AG09319 (cell line): Measurements from ENCODE around the gene B3GALT5.
"Not testable (repeated sequence)": the region's sequence is repeated elsewhere in the genome, so short reads cannot be mapped to it uniquely, and the experiment has no call there.

ENCODE experiments used
- DNase-seq: peaks from one replicate; pipeline ENCODE4 v3.0.0-alpha.2; 2010; ENCODE audit warnings: low read depth; ENCODE audit errors: extremely low read depth
- CTCF ChIP-seq: IDR thresholded peaks from 2 replicates; pipeline ENCODE4 v1.5.1; 2011; ENCODE audit warnings: low read depth, mild to moderate bottlenecking, inconsistent platforms, low read length, moderate library complexity

B3GALT5 gene

DNA sequence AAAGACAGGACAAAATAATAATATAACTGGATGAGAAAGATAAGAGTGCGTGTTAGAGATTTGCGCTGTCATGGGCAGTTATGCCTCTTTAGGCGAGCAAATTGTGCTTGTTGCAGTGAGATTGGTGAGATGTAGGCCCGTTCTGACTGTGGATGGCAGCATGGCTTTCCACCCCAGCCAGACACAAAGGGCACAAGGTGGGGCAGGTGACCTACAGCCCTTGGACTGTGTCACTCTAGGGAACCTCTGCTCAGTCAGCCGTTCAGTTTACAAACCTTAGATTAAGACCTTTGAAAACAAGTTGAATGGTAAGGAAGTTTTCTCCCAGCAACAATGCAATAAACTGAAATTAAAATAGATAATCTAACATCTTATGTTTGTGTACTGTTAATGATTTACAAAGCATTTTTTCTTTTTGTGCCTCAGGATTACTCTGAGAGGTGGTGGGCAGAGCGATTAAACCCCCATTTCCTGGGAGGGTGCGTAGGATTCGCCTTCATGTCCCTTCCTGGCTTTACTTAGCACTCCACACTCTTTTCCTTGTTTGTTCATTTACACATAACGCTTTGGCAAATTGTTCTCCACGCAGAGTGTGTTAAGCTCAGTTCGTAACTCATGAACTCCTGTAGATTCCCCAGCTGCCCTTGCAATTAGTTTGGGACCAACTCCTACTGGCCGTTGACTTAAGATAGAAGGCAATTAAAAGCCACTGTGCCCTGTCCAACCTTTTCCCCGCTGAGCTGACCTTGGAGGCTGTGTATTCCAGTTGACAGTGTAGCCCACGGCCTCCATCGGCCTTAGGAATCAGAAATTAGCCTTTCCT is 74.1 kb downstream of the B3GALT5 start:
- DNase-seq: no peak
- no peak for TF ChIP-seq CTCF

DNA sequence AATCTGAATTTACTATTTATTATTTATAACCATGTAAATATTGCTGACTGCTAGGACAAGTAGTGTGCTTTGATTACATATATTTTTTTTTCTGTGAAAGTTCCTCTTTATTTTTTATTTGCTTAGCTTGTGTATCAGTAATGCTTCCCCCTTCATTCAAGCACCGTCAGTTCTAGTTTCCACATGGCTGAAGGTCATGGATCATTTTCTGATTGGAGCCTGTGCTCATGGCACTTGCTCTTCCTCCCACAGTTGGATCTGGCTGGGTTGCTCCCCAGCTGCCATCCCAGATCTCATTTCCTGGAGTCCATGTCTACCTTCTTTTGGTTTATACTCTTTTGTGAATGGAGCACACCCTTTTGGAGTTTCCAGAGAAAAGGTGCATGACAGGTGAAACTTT is 75.3 kb downstream of the B3GALT5 start:
- no peak for DNase-seq

GRCh38 chr21:39689860-39690259 is 77.1 kb downstream of the B3GALT5 start:
- not testable (repeated sequence) for DNase-seq

More for the DNA sequence above, 75.3 kb downstream of the B3GALT5 start:
- no peak for TF ChIP-seq CTCF

- no peak for TF ChIP-seq CTCF
- DNase-seq: no peak
Measured at GRCh38 chr21:39690454-39690853, 77.7 kb downstream of the B3GALT5 start.

- no peak for TF ChIP-seq CTCF
- DNase-seq: no peak
Measured at GRCh38 chr21:39694750-39695149, 82.0 kb downstream of the B3GALT5 start.

DNA sequence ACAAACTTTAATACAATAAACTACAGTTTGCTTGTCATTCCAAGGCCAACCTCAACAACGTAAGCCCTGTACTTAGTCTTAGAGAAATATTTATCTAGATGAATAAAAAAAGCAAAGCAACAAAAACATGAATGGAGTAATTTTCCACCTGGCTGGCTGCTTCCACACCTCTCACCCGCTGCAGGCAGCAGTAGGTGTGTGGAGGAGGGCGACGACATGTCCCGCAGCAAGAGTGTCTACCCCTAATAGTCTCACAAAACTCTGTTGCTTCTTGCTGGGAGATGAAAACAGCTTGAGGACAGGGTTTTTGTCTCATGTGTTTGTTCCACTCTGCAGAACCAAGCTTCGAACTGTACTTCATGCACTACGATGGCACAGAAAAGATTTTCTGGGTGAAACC is 83.5 kb downstream of the B3GALT5 start:
- DNase-seq: no peak
- TF ChIP-seq CTCF: no peak

DNA sequence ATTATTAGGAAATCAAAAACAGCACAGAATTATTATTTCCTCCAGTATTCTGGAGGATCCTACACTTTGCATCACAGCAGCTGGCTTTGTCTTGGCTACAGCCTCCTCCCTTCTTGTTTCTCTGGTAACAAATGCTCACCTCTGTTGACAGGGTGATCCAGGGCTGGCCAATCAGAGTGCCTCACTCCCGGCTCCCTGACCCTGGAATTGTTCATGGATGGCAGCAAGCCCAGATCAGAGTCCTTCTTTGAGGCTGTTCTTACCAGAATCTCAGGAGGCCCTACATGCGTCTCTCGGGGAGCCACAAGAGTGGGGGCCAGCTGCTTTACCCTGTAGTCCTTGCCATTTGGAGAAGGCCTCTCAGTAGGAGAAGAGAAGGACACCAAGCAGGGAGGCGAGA is 83.9 kb downstream of the B3GALT5 start:
- DNase-seq: no peak
- no peak for TF ChIP-seq CTCF

GRCh38 chr21:39700318-39700717 is 87.6 kb downstream of the B3GALT5 start:
- no peak for DNase-seq
- no peak for TF ChIP-seq CTCF
